Activated T-cell treated with anti-CD3 and anti-CD28 coated beads for 24 hours (primary cell): ENCODE data around the gene MRPS2.
"Not testable (repeated sequence)": the region's sequence is repeated elsewhere in the genome, so short reads cannot be mapped to it uniquely, and the experiment has no call there.

Source experiments
- DNase-seq: peaks from one replicate; pipeline ENCODE4 v3.0.0-alpha.2; 2020; ENCODE audit warnings: low read depth

Gene MRPS2

DNA sequence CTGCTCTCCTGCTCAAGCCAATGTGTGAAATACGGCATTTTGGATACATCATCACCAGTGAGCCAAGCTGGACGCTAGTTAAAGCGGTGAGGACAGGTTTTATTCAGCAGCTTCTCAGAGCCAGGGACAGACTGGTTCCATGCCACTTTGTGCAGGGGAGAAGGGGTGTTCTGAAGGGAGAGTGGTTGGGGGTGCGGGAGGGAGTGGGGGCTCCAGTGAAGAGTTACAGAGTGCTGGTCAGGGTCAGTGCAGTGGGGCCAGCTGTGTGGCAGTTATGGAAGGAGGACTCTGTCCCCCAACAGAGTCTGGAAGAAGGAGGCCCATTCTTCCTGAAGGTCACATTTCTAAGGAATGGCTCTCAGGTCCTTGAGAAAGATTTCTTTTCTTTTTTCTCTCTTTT, 34.3 kb downstream of the MRPS2 start:
- DNase-seq, result not testable (repeated sequence)

DNA sequence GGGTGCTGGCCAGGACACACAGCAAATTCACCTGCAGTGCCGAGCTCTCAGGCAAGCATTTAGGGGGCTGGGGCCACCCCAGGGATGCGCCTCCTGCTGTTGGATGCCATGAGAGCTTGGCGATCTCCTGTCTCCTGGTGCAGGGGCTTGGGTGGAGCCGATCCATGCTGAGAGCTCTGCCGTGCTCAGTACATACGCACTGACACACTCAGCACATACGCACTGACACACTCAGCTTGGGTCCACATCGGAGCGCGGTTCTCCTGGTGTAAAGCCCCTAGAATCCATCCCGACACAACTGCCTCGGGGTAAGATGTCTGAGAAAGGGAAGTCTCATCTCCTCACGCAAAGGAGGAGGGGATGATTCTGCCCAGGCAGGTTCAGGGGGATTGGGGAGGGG, 35.1 kb downstream of the MRPS2 start:
- not testable (repeated sequence) for DNase-seq

DNA sequence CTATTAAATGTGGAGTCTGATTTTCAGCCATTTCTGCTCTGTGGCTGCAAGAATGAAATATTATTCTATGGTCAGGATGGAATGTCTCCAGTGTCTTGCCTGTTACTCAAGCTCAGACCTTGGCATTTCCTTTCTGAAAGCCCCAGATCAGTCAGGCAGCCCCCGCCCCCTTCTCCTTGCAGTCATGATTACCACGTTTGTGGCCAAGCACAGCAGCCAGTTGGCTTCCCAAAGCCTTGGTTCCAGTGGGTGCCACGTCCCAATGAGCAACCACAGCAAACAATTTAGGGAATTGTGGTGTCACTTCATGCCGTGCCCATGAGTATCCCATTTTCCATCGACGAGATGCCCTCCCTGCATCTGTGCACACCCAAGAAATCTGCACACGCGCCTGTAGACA, 35.7 kb downstream of the MRPS2 start:
- DNase-seq, result no peak

DNA sequence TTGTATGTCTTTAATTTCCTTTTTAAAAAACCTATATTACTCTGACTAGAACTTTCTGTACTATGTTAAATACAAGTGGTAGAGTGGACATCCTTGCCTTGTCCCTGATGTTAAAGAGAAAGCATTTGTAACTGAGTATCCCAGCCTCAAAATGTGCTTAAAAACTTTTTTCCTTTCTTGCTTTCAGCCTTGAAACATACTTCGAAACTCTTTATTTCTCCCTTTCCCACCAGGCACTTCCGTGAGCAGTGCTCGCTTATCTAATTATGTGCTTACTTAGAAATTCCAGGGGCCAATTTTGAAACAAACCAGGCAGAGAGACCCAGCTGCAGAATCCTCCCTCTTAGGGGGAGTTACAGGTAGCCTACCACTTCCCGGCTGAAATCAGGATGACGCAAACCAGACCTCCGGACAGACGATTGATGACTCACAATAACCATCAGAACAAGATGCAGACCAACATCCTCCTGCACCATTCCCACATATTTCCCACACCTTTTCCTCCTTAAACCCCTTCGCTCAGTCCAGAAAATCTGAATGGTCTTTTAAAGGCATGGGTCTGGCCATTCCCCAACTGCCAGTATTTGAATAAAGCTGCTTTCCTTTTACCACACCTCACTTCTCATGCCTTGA, 42.9 kb downstream of the MRPS2 start:
- not testable (repeated sequence) for DNase-seq

DNA sequence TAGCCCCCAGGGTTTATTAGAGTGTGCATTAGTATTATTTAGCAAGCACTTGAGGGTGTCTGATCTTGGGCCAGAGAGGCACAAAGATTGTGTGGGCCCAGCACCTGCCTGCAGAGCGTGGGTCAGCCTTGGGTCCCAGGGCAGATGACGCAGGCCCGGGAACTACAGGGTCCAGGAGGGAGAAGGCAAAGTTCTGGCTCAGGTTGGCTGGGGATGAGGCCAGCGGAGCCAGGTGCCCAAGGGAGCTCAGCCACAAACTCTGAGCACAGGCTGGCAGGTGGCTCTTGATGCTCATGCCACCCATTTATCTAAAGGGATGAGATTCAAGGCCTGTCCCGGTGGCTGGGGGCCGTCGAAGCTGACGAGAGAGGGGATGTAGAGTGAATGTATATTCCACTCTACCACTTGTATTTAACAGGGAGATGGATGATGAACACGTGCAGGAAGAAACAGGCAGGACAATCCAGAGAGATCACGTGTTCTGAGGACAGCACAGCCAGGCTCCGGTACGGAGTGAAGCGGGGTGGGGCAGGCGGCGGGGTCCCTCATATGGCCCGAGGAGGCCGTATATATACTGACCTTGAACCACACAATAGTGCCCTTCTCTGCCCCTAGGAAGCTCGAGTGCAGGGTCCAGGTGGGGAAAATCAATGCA, 44.6 kb downstream of the MRPS2 start:
- no peak for DNase-seq

DNA sequence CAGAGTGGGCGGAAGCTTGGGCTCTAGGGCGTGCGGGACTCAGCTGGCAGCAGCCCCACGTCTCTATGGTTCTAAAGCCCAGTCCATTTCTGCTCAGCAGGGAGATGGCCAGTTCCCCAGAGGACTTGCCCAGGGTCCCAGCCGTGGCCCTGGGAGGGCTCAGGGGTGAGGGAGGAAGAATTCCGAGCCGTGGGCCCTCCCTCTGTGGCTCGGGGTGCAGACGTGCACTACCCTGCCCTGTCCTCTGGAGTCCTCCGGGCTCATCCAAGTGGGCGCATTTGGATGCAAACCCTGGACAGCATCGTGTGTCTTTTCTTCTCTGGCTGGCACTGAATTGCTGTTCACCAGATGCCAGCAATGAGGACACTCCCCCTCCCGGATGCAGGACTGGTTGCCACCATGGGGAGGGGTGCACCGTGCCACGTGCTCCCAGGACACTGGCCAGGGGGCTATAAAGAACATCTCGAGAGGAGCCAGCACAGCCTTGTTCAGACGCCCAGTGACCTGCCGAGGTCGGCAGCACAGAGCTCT, 45.2 kb downstream of the MRPS2 start, which contains the start of gene OBP2A:
Gene OBP2A, plus strand, starts transcription at position 481 of the 531 bp plus-strand sequence. CDS start 55 bp downstream, outside the sequence.
- DNase-seq, result not testable (repeated sequence)

DNA sequence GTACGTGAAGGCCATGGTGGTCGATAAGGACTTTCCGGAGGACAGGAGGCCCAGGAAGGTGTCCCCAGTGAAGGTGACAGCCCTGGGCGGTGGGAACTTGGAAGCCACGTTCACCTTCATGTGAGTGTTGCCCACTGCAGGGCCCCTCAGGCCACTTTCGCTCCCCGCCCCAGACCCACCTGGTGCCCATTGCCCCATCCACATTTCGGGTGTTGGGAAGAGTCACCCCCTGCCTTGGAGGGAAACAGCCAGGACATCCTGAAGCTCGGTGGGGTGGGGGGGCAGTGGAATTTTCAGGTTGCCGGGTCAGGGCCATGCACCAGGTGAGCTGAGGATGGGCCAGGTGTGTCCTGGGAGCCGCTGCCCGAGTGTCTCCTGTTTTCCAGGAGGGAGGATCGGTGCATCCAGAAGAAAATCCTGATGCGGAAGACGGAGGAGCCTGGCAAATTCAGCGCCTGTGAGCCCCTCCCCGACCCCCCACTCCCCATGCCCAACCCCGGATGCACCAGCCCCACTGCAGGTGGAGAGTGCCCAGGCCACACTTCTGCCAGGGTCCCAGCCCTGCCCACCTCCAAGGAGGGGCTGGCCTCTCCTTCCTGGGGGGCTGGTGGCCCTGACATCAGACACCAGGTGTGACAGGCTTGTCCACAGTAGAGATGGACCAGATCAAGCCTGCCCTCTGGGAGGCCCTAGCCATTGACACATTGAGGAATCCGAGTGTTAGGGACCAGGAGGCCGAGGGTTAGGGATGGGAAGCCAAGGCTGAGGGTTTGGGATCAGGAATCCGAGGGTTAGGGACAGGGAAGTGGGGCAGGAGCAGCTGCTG, 46.5 kb downstream of the MRPS2 start:
- DNase-seq, result not testable (repeated sequence)

DNA sequence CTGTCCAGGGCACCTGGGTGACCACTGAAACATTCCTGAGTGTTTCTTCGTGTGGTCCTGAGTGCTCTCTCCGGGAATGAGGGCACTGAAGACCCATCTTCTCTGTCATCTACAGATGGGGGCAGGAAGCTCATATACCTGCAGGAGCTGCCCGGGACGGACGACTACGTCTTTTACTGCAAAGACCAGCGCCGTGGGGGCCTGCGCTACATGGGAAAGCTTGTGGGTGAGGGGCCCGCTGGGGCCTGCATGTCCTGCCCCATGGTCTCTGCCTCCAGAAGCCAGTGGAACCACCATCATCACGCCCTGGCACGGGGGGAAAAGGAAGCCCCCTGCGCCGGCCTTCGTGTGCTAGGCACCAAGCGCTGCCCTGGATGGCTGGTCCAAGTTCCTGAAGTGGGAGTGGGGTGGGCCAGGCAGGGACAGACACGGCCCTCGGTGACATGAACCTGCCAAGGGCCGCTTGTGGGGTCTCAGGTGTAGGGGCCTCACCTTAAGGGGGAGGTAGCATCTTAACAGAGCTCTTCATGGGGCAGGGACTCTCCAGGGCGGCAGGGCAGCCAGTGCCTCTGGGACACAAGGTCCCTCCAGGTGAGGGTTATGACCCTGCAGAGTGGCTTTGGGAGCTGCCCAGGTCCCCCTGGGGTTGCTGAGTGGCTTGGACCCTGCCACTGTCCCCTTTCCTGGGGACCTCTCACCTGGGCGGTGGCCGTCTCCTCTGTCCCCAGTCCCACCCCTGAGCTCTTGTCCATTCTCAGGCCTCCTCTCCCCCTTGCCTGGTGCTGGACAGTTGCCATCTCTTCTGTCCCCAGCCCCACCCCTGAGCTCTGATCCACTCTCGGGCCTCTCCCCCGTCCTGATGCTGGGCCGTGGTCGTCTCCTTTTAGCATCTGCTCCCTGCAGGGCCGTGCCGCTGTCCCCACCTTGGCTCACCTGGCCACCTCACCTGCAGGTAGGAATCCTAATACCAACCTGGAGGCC, 47.6 kb downstream of the MRPS2 start:
- no peak for DNase-seq

DNA sequence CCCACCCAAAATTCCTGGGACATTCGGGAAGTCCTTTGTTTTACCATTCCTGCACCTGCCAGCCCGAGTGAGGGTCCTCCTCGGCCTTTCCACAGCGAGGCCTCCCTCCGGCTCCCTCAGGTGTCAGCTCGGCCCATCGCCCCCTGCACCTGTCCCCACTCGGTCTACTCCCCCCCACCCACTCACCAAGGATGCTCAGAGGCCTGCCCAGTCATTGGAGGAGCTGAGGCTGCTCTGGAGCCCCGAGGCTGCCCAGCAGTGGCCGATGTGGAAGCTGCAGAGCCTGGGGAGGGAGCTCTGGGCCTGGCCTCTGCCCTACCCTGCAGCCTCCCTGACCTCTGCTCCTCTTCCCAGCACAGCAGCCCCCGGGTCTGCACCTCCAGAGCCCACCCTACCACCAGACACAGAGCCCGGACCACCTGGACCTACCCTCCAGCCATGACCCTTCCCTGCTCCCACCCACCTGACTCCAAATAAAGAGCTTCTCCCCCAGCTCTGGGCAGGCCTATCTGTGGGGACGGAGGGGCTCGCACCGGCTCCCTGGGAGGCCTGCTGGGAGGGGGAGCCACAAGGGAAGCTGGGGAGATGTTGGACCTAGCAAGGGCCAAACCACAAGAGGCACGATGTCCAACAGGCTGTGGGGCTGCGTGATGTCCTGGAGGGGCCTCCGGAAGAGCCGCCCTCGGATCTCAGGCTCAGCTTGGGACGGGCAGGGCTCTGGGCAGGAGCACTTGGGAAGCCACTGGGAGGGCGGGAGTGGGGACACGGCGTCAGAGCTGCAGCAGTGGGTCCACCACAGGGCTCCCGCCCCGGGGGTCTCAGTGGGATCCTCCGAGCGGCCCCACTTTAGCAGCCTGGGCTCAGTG, 49.2 kb downstream of the MRPS2 start:
- not testable (repeated sequence) for DNase-seq

DNA sequence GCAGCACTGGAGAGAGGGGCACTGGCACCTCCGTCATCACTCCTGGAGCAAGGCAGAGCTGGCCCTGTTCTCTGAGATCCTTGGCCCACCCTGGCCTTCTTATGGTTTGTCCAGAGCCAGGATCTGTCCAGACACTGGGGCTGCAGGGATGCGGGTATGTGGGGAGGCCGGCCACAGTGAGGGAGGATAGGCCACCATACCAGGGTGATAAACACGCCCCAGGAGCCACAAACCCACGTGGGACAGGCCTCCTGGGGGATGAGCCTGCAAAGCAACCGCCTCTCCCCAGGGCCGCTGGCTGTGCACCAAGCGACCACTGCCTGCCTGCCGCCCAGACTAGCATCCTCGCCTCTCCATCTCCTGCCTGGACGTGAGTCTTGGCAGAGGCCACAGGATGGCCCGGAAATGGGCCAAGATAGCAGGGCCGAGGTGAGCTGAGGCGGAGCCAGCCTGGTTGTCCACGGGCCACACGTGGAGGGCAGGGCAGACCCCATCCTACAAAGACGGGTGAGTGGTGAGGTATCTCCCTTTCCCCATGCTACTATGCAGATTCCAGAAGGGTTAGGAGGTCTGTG, 49.9 kb downstream of the MRPS2 start:
- DNase-seq, result no peak

DNA sequence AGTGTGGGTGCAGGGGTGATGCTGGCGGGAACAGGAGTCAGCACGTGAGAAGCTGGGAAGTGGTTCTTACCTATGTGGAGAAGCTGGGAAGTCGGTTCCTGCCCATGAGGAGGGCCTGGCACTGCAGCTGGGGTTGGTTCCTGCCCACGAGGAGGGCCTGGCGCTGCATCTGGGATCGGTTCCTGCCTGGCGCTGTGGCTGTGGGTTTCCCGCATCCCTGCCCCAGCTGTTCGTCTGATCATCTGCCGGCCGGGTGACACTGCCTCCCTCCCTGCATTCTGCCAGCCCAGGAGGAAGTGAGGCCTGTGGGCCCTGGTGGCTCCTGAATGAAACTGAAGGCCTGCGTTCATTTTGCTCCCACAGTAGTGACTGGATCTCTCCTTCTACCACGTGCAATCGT, 50.5 kb downstream of the MRPS2 start:
- no peak for DNase-seq

DNA sequence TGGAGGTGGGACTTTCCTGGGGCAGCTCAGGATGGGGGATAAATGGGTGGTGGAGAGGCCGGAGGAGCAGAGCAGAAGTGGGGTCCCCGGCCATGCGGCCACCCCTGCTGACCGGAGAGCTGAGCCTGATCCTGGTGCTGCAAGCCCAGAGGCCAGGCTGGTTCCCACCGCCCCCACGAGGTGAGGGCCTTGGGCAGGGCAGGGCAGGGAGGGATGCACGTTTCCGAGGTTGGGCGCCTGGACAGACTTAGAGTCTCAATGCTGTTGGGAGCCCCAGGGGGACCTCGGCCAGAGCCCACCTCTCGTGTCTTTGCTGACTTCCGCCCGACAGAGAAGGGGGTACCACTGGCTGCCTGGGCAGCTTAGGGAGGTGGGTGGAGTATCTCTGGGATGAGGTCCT, 51.0 kb downstream of the MRPS2 start:
- DNase-seq, result no peak

DNA sequence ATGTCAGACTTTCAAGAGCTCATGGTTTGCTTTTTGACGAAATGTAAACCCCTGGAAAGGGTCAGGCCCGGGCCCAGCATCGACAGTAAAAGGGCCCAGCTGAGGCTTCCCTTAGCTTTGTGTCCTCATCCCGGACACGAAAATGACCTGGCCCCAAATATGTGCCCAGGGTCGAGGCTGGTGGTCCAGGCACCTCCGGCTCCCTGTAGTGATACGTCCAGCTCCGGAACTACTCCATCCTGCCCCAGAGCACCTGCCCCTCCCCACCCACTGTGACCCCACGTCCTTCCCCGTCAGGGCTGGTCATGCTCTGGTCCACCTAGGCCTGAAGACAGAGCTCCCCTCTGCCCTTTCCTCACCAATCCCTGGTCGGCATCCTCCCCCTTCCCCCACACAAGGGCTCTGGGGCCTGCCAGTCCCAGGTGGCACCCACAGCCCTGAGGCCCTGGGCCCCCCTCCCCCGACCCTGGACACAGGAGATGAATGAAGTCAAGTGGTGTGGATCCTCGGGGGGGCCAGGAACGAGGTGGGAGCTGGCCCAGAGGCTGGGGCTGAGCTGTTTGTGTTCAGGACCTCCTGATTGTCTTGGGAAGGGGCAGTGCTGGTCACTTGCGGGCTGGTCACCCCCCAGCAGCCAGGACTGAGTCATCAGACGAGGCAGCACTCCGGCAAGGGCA, 51.7 kb downstream of the MRPS2 start:
- DNase-seq, result no peak

DNA sequence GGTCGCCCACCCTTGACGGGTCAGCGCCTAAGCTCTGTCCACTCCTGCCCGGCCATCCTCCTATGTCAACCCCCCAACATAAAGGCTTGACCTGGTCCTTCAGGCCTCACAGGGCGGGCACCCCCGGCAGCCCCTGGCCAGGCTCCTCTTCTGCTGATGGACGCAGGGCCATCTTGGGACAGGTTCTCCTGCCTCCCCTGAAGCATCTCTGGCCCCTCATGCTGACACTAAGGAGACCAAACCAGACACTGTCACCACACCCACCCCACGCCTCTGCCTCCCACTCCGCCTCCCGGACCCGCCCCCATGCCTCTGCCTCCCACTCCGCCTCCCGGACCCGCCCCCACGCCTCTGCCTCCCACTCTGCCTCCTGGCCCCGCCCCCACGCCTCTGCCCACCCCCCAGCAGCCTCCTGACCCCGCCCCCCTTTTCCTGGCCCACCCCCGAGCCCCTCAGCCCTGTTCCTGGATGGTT, 52.3 kb downstream of the MRPS2 start:
- no peak for DNase-seq
